Measurements from ENCODE around the gene DOCK11.
"Not testable (repeated sequence)": the region's sequence is repeated elsewhere in the genome, so short reads cannot be mapped to it uniquely, and the experiment has no call there.

DOCK11 gene

DNA sequence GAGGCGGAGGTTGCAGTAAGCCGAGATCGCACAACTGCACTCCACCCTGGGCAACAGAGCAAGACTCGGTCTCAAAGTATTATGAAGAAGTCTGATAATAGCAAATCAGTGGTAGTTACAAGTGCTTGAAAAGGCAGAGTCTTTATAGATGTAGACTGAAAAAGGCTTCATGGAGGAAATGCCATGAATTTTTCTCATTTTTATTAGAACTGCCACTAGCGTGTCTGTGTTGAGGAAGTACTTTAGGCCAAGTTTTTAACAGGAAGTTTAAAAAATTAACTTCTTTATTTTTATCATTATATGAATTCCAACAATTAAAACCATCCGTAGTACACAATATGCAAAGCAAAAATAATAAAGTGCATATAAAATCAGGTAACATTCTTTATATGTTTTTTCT, 199.0 kb downstream of the DOCK11 start:
- DNase-seq (ENCODE audit: low read depth in 2 of 2), result no peak

DNA sequence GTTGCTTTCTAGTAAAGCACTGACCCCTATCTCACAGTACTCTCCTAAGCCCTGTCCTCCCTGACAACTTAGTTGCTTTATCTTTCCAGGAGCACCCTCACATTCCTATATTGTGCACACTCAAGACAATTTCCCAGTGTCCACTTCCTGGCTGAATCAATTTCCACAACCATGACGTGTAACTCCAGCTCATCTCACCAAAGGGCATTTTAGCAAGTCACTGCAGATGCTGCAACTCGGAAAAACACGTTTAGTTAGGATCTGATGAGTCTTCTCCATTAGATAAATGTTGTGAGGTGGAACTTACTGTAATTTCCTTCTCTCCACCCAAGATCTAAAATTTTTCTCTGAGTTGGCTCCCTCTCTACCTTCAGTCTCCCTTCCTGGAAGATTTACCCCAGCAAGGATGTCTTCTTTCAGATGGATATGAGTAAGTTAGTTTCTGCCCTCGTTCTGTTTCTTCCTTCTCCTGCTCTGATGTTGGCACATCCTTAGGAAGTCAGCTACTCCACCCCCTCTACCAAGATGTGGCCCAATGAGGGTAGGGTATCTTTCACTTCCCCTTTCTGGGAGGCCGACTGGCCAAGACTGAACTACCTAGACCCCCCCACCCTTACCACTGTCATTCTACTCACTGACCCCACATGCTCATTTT, 203.0 kb downstream of the DOCK11 start:
- DNase-seq (ENCODE audit: low read depth in 2 of 2), result no peak

DNA sequence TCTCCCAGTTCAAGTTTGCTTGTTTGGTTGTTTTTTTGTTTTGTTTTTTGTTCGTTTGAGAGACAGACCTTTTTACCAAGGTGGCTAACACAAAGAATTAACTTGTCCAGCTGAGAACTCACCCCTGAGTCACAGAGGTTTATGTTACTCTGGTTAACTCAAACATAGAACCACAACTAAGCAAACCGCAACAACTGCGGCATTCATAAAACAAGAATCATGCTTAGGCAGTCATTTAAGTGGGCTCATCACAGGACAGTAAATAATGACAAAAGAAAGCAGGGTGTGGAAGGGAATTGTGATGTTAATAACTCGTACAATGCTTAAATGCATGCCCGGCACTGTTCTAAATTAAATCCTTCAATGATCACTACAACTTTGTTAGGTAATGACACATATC, 207.1 kb downstream of the DOCK11 start:
- no peak for DNase-seq (ENCODE audit: low read depth in 2 of 2)

GRCh38 chrX:118706681-118707080, 211.1 kb downstream of the DOCK11 start:
- no peak for DNase-seq (ENCODE audit: low read depth in 2 of 2)

- DNase-seq (ENCODE audit: low read depth in 2 of 2), result no peak
Observed at GRCh38 chrX:118714521-118714920, 218.9 kb downstream of the DOCK11 start.

- not testable (repeated sequence) for DNase-seq (ENCODE audit: low read depth in 2 of 2)
Observed at GRCh38 chrX:118715917-118716316, 220.3 kb downstream of the DOCK11 start.

- DNase-seq (ENCODE audit: low read depth in 2 of 2), result not testable (repeated sequence)
Observed at GRCh38 chrX:118716833-118717232, 221.2 kb downstream of the DOCK11 start.

DNA sequence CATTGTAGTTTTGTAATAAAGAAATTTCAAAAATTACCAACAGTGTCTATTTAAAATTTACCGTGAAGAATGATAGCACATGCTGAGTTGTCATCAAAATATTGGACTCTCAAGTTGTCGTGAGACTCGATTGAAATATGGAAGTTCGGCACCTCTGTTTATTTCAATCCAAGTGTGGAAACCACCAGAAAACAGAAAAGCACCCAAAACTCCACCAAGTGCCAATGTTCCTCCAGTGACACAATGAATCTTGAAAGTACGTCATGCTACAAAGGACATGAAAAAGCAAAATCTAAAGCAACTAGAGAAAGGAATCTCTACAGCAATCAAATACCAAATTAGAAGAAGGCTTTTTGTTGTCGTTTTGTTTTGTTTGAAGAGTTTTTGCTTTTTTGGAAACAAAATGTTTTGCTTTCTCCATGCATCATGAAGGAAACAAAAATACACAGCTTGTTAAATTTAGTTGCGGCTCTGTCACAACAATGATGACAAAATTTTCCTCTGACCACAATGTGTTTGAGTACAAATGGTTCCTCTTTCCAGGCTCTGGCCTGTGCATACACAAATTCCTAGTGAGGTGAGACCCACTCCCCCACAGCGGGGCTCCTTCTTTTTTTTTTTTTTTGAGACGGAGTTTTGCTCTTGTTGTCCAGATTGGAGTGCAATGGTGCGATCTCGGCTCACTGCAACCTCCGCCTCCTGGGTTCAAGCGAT, 222.2 kb downstream of the DOCK11 start:
- no peak for DNase-seq (ENCODE audit: low read depth in 2 of 2)

DNA sequence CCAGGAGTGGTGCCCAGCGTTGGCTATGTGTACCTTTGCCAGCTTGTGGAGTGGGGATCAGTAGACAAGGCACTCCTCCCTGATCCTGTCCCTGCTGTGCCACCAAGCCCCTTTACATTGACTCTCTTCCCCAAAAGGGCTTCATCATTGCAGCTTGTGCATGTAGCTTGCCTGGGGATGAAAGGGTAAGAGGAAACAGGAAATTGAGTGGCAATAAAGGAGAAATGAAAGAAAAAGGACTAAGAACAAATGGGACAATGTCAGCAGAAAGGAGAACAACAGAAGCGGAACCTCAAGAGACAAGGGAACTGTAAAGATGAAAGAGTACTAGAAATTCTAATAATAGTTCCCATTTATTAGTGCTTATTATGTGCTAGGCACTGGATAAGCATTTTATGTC, 223.1 kb downstream of the DOCK11 start:
- DNase-seq (ENCODE audit: low read depth in 2 of 2), result no peak

DNA sequence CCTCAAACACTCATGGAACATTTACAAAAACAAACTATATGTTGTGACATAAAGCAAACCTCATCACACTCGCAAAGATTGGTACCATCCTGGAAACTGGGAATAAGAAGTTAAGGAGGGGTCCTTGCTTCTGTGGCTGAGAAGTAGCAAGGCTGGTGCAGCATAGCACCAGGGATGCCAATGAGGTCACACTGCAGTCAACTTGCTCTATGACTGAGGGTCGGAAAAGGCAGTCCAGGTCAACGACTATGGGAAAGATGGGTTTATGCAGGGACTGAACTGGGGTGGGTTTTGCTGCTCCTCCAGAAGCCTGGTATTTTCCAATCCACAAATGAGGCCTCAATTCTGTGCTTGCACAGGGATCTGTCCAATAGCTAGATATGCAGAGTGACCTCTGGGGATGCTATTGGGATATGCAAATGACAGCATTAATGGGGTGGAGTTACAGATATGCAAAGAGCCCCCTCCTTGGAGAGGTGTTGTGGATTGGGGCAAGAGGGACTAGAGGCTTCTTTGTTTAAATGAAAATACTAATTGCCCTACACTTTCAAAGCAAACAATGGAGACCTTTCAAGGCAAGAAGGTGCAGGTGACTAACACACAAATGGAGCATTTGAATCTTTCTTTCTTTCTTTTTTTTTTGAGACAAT, 224.6 kb downstream of the DOCK11 start:
- no peak for DNase-seq (ENCODE audit: low read depth in 2 of 2)

DNA sequence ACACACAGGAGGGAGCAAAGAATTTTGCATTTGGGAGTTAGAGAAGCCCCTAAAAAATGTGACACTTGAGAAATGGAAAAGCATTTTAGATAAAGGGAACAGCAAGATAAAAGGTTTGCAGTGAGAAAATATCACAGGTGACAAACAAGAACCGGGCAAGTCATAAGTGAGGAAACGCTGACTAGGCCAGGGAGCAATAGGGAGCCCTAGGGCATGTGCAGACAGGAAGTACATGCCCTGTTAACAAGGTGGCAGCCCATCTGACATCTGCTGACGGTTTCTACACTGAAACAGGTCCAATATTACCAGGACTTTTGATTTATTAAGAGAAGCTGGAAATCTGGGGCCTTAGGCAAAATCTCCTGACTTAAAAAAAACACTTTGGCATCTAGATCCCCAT, 227.8 kb downstream of the DOCK11 start:
- no peak for DNase-seq (ENCODE audit: low read depth in 2 of 2)

- DNase-seq (ENCODE audit: low read depth in 2 of 2), result no peak
Observed at GRCh38 chrX:118724365-118724764, 228.8 kb downstream of the DOCK11 start.

DNA sequence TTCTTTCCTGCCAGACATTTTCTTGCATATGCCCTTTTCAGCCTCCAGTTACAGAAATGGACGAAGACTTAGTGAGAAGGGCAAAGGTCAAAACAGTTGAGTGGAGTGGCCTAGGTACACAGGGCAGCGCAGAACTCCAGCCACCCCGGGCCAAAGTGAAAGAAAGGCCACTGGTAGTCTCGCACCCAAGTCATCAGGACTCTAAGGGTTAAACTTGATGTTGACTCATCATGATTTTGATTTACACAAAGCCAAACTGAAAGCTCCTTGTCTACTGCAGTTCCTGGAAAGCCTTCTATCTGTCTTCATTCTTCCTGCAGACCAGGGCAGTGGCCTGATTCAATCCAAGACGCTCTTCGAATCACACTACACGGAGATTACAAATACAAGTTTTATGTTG, 229.2 kb downstream of the DOCK11 start:
- no peak for DNase-seq (ENCODE audit: low read depth in 2 of 2)

DNA sequence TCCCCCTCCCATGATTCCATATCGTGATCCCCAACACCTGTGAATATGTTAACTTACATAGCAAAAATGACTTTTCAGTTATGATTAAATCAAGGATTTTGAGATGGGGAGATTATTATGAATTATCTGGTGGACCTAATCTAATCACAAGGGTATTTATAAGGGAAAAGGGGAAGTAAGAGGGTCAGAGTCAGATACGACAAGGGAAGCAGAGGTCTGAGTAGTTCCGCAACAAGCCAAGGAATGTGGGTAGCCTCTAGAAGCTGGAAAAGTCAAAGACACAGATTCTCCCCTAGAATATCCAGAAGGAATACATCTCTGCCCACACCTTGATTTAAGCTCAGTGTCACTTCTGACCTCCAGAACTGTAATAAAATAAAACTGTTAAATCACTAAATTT, 230.8 kb downstream of the DOCK11 start:
- DNase-seq (ENCODE audit: low read depth in 2 of 2), result no peak

GRCh38 chrX:118726887-118727685, 231.5 kb downstream of the DOCK11 start, which contains the start of gene IL13RA1:
Gene IL13RA1, plus strand, starts transcription at chrX:118727606. Its CDS starts 33 bp downstream, at chrX:118727639.
- DNase-seq (ENCODE audit: low read depth in 2 of 2), result peak; percentile 63

GRCh38 chrX:118727686-118728339, 232.2 kb downstream of the DOCK11 start:
- DNase-seq (ENCODE audit: low read depth in 2 of 2), result no peak

- no peak for DNase-seq (ENCODE audit: low read depth in 2 of 2)
Observed at GRCh38 chrX:118729042-118729652, 233.5 kb downstream of the DOCK11 start.

GRCh38 chrX:118730500-118731247, 235.1 kb downstream of the DOCK11 start:
- DNase-seq (ENCODE audit: low read depth in 2 of 2), result peak; percentile 80 to 83

DNA sequence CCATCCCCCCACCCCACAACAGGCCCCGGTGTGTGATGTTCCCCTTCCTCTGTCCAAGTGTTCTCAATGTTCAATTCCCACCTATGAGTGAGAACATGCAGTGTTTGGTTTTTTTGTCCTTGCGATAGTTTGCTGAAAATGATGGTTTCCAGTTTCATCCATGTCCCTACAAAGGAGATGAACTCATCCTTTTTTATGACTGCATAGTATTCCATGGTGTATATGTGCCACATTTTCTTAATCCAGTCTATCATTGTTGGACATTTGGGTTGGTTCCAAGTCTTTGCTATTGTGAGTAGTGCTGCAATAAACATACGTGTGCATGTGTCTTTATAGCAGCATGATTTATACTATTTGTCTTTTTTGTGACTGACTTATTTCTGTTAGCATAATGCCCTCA, 236.9 kb downstream of the DOCK11 start:
- DNase-seq (ENCODE audit: low read depth in 2 of 2), result not testable (repeated sequence)

GRCh38 chrX:118734909-118735308, 239.3 kb downstream of the DOCK11 start:
- no peak for DNase-seq (ENCODE audit: low read depth in 2 of 2)

All from fibroblast of skin of left quadriceps (primary cell).